GM23338 (cell line): ENCODE results near the gene TFPT. TPM values are rescaled to one million over a fixed set of nuclear protein-coding genes. Genes with fewer than 3 reads are reported as not detected.

Experiments used
- CREB1 ChIP-seq: fragments of 250-450 bp; sonication (Bioruptor Pico); IDR thresholded peaks from 2 replicates; pipeline ENCODE4 v1.5.0; 2020; ENCODE audit warnings: low read depth, mild to moderate bottlenecking, moderate library complexity
- EZH2 ChIP-seq: fragments of 200-600 bp; sonication (generic); IDR thresholded peaks from one replicate; pipeline ENCODE4 v1.8.0; 2017; ENCODE audit warnings: antibody characterized with exemption, mild to moderate bottlenecking, low read depth; ENCODE audit not compliant: unreplicated experiment
- EZH2phosphoT487 ChIP-seq: fragments of 200-600 bp; sonication (generic); IDR thresholded peaks from one replicate; pipeline ENCODE4 v1.8.1; 2018; ENCODE audit warnings: antibody characterized with exemption; ENCODE audit not compliant: unreplicated experiment
- NANOG ChIP-seq: IDR thresholded peaks from 2 replicates; pipeline ENCODE4 v1.6.1; 2016; ENCODE audit warnings: antibody characterized with exemption, borderline replicate concordance
- ZNF114 ChIP-seq: fragments of 250-450 bp; sonication (Bioruptor Pico); IDR thresholded peaks from 2 replicates; pipeline ENCODE4 v1.5.0; 2020; ENCODE audit warnings: mild to moderate bottlenecking, moderate library complexity
- polyA plus RNA-seq: library from polyadenylated mRNA; unstranded; fragments of >200 nt; fragmentation: Nextera tagmentation; extraction: Ambion mirVana; gene quantifications from 2 replicates; pipeline ENCODE4 v1.2.1, GENCODE V29; 2016
- total RNA-seq: library from RNA; depleted of rRNA; stranded (reverse); fragments of >200 nt; shearing (Covaris generic); gene quantifications from 2 replicates; pipeline ENCODE4 v1.2.3, GENCODE V29; 2014
- TF ChIP-seq, protein P1 (sequence below): fragments of 250-450 bp; sonication (Bioruptor Pico); IDR thresholded peaks from 2 replicates; pipeline ENCODE4 v1.5.0; 2020; ENCODE audit warnings: mild to moderate bottlenecking, moderate library complexity
- TF ChIP-seq, protein P2 (sequence below): IDR thresholded peaks from 2 replicates; pipeline ENCODE4 v1.6.1; 2016; ENCODE audit warnings: antibody characterized with exemption
- TF ChIP-seq, protein P3 (sequence below): IDR thresholded peaks from one replicate; pipeline ENCODE4 v1.6.1; 2018; ENCODE audit warnings: antibody characterized with exemption; ENCODE audit not compliant: unreplicated experiment
- TF ChIP-seq, protein P4 (sequence below), 2 experiments: fragments of 200-600 bp in 1 of 2; sonication (generic) in 1 of 2; conservative IDR thresholded peaks; 2 replicates each; pipeline versions ENCODE4 v1.5.1 to v1.6.1; 2016 to 2017; ENCODE audit warnings: antibody characterized with exemption in 2 of 2, low read depth in 2 of 2, mild to moderate bottlenecking in 2 of 2, moderate library complexity in 1 of 2

The TFPT gene
- total and polyA plus RNA-seq, 2 experiments from 2014 or later: 12.0 to 18.3 TPM

DNA sequence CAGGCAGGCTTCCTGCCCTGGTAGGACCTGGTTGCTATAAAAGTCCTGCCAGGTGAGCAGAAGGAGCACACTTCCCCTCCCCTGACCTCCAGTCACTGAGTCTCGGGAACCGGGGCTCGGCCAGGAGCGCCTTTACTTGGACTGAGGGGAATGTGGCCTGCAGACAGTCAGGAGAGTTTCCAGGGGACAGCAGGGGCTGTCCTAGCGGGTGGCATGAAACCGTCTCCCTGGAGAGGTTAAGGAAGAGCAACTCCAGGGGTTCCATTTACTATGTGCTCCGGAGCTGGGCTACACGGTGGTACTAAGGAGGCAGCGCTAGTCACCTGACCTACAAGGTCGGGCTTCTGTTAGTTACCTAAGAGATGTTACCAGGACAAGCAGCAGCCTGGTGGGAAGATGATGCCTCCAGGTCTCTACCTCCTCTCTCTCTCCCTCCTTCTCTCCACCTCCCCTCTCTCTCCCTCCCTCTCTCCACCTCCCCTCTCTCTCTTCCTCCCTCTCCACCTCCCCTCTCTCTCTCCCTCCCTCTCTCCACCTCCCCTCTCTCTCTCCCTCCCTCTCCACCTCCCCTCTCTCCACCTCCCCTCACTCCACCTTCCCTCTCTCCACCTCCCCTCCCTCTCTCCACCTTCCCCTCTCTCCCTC, 18.0 kb upstream of the TFPT start (continued):
- TF ChIP-seq, protein P1, sequence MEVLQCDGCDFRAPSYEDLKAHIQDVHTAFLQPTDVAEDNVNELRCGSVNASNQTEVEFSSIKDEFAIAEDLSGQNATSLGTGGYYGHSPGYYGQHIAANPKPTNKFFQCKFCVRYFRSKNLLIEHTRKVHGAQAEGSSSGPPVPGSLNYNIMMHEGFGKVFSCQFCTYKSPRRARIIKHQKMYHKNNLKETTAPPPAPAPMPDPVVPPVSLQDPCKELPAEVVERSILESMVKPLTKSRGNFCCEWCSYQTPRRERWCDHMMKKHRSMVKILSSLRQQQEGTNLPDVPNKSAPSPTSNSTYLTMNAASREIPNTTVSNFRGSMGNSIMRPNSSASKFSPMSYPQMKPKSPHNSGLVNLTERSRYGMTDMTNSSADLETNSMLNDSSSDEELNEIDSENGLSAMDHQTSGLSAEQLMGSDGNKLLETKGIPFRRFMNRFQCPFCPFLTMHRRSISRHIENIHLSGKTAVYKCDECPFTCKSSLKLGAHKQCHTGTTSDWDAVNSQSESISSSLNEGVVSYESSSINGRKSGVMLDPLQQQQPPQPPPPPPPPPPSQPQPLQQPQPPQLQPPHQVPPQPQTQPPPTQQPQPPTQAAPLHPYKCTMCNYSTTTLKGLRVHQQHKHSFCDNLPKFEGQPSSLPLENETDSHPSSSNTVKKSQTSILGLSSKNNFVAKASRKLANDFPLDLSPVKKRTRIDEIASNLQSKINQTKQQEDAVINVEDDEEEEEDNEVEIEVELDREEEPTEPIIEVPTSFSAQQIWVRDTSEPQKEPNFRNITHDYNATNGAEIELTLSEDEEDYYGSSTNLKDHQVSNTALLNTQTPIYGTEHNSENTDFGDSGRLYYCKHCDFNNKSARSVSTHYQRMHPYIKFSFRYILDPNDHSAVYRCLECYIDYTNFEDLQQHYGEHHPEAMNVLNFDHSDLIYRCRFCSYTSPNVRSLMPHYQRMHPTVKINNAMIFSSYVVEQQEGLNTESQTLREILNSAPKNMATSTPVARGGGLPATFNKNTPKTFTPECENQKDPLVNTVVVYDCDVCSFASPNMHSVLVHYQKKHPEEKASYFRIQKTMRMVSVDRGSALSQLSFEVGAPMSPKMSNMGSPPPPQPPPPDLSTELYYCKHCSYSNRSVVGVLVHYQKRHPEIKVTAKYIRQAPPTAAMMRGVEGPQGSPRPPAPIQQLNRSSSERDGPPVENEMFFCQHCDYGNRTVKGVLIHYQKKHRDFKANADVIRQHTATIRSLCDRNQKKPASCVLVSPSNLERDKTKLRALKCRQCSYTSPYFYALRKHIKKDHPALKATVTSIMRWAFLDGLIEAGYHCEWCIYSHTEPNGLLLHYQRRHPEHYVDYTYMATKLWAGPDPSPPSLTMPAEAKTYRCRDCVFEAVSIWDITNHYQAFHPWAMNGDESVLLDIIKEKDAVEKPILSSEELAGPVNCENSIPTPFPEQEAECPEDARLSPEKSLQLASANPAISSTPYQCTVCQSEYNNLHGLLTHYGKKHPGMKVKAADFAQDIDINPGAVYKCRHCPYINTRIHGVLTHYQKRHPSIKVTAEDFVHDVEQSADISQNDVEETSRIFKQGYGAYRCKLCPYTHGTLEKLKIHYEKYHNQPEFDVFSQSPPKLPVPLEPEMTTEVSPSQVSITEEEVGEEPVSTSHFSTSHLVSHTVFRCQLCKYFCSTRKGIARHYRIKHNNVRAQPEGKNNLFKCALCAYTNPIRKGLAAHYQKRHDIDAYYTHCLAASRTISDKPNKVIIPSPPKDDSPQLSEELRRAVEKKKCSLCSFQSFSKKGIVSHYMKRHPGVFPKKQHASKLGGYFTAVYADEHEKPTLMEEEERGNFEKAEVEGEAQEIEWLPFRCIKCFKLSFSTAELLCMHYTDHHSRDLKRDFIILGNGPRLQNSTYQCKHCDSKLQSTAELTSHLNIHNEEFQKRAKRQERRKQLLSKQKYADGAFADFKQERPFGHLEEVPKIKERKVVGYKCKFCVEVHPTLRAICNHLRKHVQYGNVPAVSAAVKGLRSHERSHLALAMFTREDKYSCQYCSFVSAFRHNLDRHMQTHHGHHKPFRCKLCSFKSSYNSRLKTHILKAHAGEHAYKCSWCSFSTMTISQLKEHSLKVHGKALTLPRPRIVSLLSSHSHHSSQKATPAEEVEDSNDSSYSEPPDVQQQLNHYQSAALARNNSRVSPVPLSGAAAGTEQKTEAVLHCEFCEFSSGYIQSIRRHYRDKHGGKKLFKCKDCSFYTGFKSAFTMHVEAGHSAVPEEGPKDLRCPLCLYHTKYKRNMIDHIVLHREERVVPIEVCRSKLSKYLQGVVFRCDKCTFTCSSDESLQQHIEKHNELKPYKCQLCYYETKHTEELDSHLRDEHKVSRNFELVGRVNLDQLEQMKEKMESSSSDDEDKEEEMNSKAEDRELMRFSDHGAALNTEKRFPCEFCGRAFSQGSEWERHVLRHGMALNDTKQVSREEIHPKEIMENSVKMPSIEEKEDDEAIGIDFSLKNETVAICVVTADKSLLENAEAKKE (CRISPR knock-in tag): no peak
- TF ChIP-seq EZH2phosphoT487 (no peak), CREB1 (no peak), EZH2 (no peak), NANOG (no peak), ZNF114 (CRISPR knock-in tag) (no peak)
- TF ChIP-seq, protein P2, sequence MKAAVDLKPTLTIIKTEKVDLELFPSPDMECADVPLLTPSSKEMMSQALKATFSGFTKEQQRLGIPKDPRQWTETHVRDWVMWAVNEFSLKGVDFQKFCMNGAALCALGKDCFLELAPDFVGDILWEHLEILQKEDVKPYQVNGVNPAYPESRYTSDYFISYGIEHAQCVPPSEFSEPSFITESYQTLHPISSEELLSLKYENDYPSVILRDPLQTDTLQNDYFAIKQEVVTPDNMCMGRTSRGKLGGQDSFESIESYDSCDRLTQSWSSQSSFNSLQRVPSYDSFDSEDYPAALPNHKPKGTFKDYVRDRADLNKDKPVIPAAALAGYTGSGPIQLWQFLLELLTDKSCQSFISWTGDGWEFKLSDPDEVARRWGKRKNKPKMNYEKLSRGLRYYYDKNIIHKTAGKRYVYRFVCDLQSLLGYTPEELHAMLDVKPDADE: no peak
- TF ChIP-seq, protein P3, sequence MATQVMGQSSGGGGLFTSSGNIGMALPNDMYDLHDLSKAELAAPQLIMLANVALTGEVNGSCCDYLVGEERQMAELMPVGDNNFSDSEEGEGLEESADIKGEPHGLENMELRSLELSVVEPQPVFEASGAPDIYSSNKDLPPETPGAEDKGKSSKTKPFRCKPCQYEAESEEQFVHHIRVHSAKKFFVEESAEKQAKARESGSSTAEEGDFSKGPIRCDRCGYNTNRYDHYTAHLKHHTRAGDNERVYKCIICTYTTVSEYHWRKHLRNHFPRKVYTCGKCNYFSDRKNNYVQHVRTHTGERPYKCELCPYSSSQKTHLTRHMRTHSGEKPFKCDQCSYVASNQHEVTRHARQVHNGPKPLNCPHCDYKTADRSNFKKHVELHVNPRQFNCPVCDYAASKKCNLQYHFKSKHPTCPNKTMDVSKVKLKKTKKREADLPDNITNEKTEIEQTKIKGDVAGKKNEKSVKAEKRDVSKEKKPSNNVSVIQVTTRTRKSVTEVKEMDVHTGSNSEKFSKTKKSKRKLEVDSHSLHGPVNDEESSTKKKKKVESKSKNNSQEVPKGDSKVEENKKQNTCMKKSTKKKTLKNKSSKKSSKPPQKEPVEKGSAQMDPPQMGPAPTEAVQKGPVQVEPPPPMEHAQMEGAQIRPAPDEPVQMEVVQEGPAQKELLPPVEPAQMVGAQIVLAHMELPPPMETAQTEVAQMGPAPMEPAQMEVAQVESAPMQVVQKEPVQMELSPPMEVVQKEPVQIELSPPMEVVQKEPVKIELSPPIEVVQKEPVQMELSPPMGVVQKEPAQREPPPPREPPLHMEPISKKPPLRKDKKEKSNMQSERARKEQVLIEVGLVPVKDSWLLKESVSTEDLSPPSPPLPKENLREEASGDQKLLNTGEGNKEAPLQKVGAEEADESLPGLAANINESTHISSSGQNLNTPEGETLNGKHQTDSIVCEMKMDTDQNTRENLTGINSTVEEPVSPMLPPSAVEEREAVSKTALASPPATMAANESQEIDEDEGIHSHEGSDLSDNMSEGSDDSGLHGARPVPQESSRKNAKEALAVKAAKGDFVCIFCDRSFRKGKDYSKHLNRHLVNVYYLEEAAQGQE: no peak
- TF ChIP-seq, protein P4, sequence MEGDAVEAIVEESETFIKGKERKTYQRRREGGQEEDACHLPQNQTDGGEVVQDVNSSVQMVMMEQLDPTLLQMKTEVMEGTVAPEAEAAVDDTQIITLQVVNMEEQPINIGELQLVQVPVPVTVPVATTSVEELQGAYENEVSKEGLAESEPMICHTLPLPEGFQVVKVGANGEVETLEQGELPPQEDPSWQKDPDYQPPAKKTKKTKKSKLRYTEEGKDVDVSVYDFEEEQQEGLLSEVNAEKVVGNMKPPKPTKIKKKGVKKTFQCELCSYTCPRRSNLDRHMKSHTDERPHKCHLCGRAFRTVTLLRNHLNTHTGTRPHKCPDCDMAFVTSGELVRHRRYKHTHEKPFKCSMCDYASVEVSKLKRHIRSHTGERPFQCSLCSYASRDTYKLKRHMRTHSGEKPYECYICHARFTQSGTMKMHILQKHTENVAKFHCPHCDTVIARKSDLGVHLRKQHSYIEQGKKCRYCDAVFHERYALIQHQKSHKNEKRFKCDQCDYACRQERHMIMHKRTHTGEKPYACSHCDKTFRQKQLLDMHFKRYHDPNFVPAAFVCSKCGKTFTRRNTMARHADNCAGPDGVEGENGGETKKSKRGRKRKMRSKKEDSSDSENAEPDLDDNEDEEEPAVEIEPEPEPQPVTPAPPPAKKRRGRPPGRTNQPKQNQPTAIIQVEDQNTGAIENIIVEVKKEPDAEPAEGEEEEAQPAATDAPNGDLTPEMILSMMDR (conservative IDR thresholded peaks at IDR 0.05; ENCODE audit: low read depth in 2 of 2): no peak
